Suprapubic skin (tissue), 4 donors: ENCODE measurements around the gene GNB4. TPM values are rescaled to one million over a fixed set of nuclear protein-coding genes. Genes with fewer than 3 reads are reported as not detected.

ENCODE experiments used
- DNase-seq, 2 donors: peaks; one replicate each; pipeline ENCODE4 v3.0.0-alpha.2; 2019; ENCODE audit warnings: low spot score in 2 of 2
- H3K27ac ChIP-seq: fragments of 200-600 bp; sonication (generic); one replicate; pipeline ENCODE4 v1.5.1; 2019
- H3K27me3 ChIP-seq: fragments of 200-600 bp; sonication (generic); one replicate; pipeline ENCODE4 v1.5.1; 2019
- H3K36me3 ChIP-seq: fragments of 200-600 bp; sonication (generic); one replicate; pipeline ENCODE4 v1.5.1; 2019
- H3K4me1 ChIP-seq: fragments of 200-600 bp; sonication (generic); one replicate; pipeline ENCODE4 v1.5.1; 2019
- H3K4me3 ChIP-seq: fragments of 200-600 bp; sonication (generic); one replicate; pipeline ENCODE4 v1.5.1; 2019; ENCODE audit warnings: mild to moderate bottlenecking
- H3K9me3 ChIP-seq: fragments of 200-600 bp; sonication (generic); one replicate; pipeline ENCODE4 v1.5.1; 2019
- CTCF ChIP-seq, 2 donors: fragments of 200-600 bp in 1 of 2; fragments of 450-650 bp in 1 of 2; sonication (generic) in 1 of 2; IDR thresholded peaks; one replicate each; pipeline ENCODE4 v1.5.1; 2016 to 2019; ENCODE audit warnings: antibody characterized with exemption in 2 of 2, mild to moderate bottlenecking in 1 of 2, moderate library complexity in 1 of 2
- EP300 ChIP-seq: sonication (generic); formaldehyde crosslinking; IDR thresholded peaks from one replicate; pipeline ENCODE4 v1.6.1; 2017; ENCODE audit warnings: antibody characterized with exemption
- POLR2A ChIP-seq, 2 donors: fragments of 450-650 bp; IDR thresholded peaks; one replicate each; pipeline ENCODE4 v1.6.1; 2017; ENCODE audit warnings: antibody characterized with exemption in 2 of 2, mild to moderate bottlenecking in 2 of 2, moderate library complexity in 2 of 2
- POLR2AphosphoS5 ChIP-seq, 3 donors: sonication (generic); formaldehyde crosslinking; IDR thresholded peaks; one replicate each; pipeline ENCODE4 v1.6.1; 2017; ENCODE audit warnings: antibody characterized with exemption in 3 of 3
- WGBS: methylation state at CpG from one replicate; pipeline ENCODE4 v1.1.5; 2018; 5-methylcytosine and 5-hydroxymethylcytosine counted together
- total RNA-seq, 4 donors: library from RNA; depleted of rRNA; stranded (reverse); fragments of >200 nt; gene quantifications; one replicate each; pipeline ENCODE4 v1.1.0, GENCODE V29; 2016

Gene GNB4
- total RNA-seq, 4 donors from 2014 or later, result 70.5 to 91.1 (median 83.4) TPM

DNA sequence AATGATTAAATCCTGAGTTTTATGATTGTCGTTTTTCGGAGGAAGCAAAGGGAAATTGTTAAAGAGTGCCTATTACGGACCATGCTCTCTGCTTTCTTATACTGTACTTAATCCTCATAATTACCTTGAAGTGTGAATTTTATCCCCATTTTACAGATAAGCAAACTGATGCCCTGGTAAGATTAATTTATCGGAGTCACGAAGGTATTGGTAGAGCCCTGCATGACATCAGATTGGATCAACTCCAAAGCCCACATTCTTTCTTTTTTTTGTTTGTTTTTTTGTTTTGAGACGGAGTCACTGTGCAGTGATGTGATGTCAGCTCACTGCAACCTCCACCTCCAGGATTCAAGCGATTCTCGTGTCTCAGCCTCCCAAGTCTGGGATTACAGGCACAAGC, 1.6 kb upstream of the GNB4 start:
- Histone ChIP-seq H3K4me3 (no peak overlapping the region), H3K27ac (peak overlapping the region; percentile 94), H3K27me3 (no peaks in the 10 kb centered on the region), H3K36me3 (no peaks in the 10 kb centered on the region), H3K4me1 (peaks cover 54% of the 10 kb centered on the region), H3K9me3 (no peaks in the 10 kb centered on the region)
- TF ChIP-seq POLR2A (IDR thresholded peaks at IDR 0.05), result no peak
- TF ChIP-seq EP300, result no peak
- TF ChIP-seq POLR2AphosphoS5 (IDR thresholded peaks at IDR 0.05), result no peak
- TF ChIP-seq CTCF (IDR thresholded peaks at IDR 0.05), result no peak
- DNase-seq, result no peak
- 61% methylated on average over 8 of the region's 8 CpGs for WGBS

DNA sequence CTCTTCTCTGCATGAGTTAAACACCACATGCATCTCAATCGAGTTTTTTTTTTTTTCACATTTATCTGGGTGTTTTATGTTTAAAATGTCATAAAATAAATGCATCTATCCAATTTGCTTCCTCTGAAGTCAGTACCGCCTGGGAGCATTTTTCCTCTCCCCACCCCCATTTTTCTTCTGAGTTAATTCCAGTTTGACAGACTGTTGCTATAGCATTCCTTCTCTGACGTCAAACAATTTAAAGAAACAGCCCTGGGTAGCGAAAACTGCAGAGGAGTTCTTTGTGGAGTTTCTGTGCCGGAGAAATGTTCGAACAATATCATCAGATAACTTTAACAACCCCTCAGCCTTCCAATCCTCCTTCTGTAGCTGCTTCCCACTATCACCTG, 900 bp upstream of the GNB4 start:
- Histone ChIP-seq H3K4me3 (peak overlapping the region; percentile 83), H3K27ac (peak overlapping the region; percentile 94)

DNA sequence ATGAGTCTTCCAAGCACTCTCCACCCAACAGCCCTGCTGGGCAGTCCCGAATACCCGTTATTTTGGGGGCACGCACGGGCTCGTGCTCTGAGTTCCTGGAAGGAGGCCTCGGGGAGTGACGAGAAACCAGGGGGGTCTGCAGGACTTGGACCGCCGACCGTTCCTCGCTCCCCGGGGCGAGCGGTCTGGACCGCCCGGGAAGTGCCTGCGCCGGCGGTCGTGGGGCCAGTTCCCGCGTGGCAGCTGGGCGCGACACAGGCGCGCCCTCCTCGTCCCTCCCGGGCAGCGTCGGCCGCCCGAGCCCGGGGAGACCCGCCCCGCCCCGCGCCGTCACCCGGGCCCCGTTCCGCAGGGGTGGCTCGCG, 387 bp downstream of the GNB4 start:
- H3K9me3 ChIP-seq, result no peaks in the 10 kb centered on the region
- peak overlapping the region; percentile 83 for H3K4me3 ChIP-seq
- WGBS, result 0% methylated on average over 5 of the region's 43 CpGs
- TF ChIP-seq CTCF (IDR thresholded peaks at IDR 0.05) (no peak), POLR2AphosphoS5 (IDR thresholded peaks at IDR 0.05) (peak in 1 of 3 donors; percentile 17), EP300 (no peak), POLR2A (IDR thresholded peaks at IDR 0.05) (no peak)
- H3K4me1 ChIP-seq, result peaks cover 68% of the 10 kb centered on the region
- H3K27ac ChIP-seq, result peak overlapping the region; percentile 94
- no peaks in the 10 kb centered on the region for H3K27me3 ChIP-seq
- peak in 1 of 2 donors; percentile 74 for DNase-seq
- H3K36me3 ChIP-seq, result no peaks in the 10 kb centered on the region

More for the DNA sequence above, 900 bp upstream of the GNB4 start:
- H3K36me3 ChIP-seq, result no peaks in the 10 kb centered on the region
- H3K9me3 ChIP-seq, result no peaks in the 10 kb centered on the region
- 16% methylated on average over 6 of the region's 6 CpGs for WGBS
- DNase-seq, result no peak
- no peaks in the 10 kb centered on the region for H3K27me3 ChIP-seq
- peaks cover 59% of the 10 kb centered on the region for H3K4me1 ChIP-seq
- TF ChIP-seq POLR2A (IDR thresholded peaks at IDR 0.05) (no peak), EP300 (no peak), POLR2AphosphoS5 (IDR thresholded peaks at IDR 0.05) (no peak), CTCF (IDR thresholded peaks at IDR 0.05) (no peak)

GRCh38 chr3:179450261-179450701, 989 bp downstream of the GNB4 start:
- peak overlapping the region; percentile 83 for H3K4me3 ChIP-seq
- H3K27ac ChIP-seq, result peak overlapping the region; percentile 94
- no peaks in the 10 kb centered on the region for H3K27me3 ChIP-seq
- H3K9me3 ChIP-seq, result no peaks in the 10 kb centered on the region
- 3% methylated on average over 12 of the region's 12 CpGs for WGBS
- TF ChIP-seq EP300 (no peak), POLR2A (IDR thresholded peaks at IDR 0.05) (no peak), POLR2AphosphoS5 (IDR thresholded peaks at IDR 0.05) (no peak), CTCF (IDR thresholded peaks at IDR 0.05) (no peak)
- DNase-seq, result no peak
- H3K36me3 ChIP-seq, result no peaks in the 10 kb centered on the region
- peaks cover 68% of the 10 kb centered on the region for H3K4me1 ChIP-seq

GRCh38 chr3:179449636-179450035, 1.6 kb downstream of the GNB4 start:
- H3K4me1 ChIP-seq, result peaks cover 62% of the 10 kb centered on the region
- 20% methylated on average over 2 of the region's 2 CpGs for WGBS
- peak overlapping the region; percentile 94 for H3K27ac ChIP-seq
- no peaks in the 10 kb centered on the region for H3K36me3 ChIP-seq
- H3K27me3 ChIP-seq, result no peaks in the 10 kb centered on the region
- no peak for TF ChIP-seq EP300
- TF ChIP-seq POLR2A (IDR thresholded peaks at IDR 0.05), result no peak
- no peak for TF ChIP-seq CTCF (IDR thresholded peaks at IDR 0.05)
- no peak for TF ChIP-seq POLR2AphosphoS5 (IDR thresholded peaks at IDR 0.05)
- no peak for DNase-seq
- H3K4me3 ChIP-seq, result peak overlapping the region; percentile 83
- no peaks in the 10 kb centered on the region for H3K9me3 ChIP-seq
